Vagina (tissue), 2 donors: Measurements from ENCODE around the gene VASH1. TPM values are rescaled to one million over a fixed set of nuclear protein-coding genes. Genes with fewer than 3 reads are reported as not detected.
A peak's percentile ranks its signal among the peaks of the same experiment; 100 is the strongest.

ENCODE experiments used
- DNase-seq, 2 donors: peaks; one replicate each; pipeline ENCODE4 v3.0.0-alpha.2; 2017; ENCODE audit errors: extremely low spot score in 2 of 2
- H3K27ac ChIP-seq: fragments of 200-600 bp; sonication (generic); one replicate; pipeline ENCODE4 v1.5.1; 2019
- H3K27me3 ChIP-seq: fragments of 200-600 bp; sonication (generic); one replicate; pipeline ENCODE4 v1.5.1; 2019
- H3K36me3 ChIP-seq, 2 donors: fragments of 200-600 bp; sonication (generic); one replicate each; pipeline ENCODE4 v1.5.1; 2017 to 2019
- H3K4me1 ChIP-seq: fragments of 200-600 bp; sonication (generic); one replicate; pipeline ENCODE4 v1.5.1; 2019
- H3K4me3 ChIP-seq, 2 donors: fragments of 200-600 bp; sonication (generic); 1 replicate in 1 of 2; 2 replicates in 1 of 2; pipeline ENCODE4 v1.5.1; 2016 to 2019
- H3K9me3 ChIP-seq: fragments of 200-600 bp; sonication (generic); one replicate; pipeline ENCODE4 v1.5.1; 2019
- POLR2A ChIP-seq, 2 donors: fragments of 450-650 bp; IDR thresholded peaks; one replicate each; pipeline ENCODE4 v1.6.1; 2017; ENCODE audit warnings: antibody characterized with exemption in 2 of 2, mild to moderate bottlenecking in 2 of 2, moderate library complexity in 2 of 2
- POLR2AphosphoS5 ChIP-seq, 2 donors: sonication (generic); formaldehyde crosslinking; IDR thresholded peaks; one replicate each; pipeline ENCODE4 v1.9.0; 2017; ENCODE audit warnings: antibody characterized with exemption in 2 of 2, mild to moderate bottlenecking in 2 of 2, low read depth in 1 of 2; ENCODE audit not compliant: insufficient read depth in 1 of 2
- intact Hi-C: fragments of 100-400 bp; cut with DNase I; formaldehyde crosslinking; loops from one replicate; pipeline ENCODE4 v1.15.1; 2023
- total RNA-seq: library from RNA; depleted of rRNA; stranded (reverse); fragments of >200 nt; gene quantifications from one replicate; pipeline ENCODE4 v1.2.3, GENCODE V29; 2016
- TF ChIP-seq, protein P1 (sequence below), 3 experiments: fragments of 450-650 bp in 2 of 3; fragments of 200-600 bp in 1 of 3; sonication (generic) in 1 of 3; IDR thresholded peaks; one replicate each; pipeline ENCODE4 v1.5.1; 2017 to 2019; ENCODE audit warnings: antibody characterized with exemption in 3 of 3, mild to moderate bottlenecking in 2 of 3, moderate library complexity in 2 of 3

The VASH1 gene
- total RNA-seq, 1 donor from 2014 or later = 6.1 TPM

DNA sequence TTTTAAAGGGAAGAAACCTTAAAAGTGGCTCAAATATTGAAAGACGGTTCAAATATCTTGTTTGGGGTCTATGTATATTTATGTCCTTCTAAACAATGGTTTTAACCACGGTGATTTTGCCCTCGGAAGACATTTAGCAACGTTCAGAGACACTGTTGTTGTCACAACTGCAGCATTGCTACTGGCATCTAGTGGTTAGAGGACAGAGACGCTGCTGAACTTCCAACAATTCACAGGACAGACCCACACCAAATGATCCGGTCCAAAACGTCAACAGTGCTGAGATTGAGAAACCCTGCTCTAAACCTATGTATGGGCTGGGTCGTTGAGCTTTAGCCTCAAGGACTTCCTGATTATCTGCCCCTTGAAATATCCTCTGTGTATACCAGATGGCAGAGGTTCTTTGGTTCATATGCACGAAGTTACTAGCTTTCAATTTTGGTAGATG is 49.7 kb downstream of the VASH1 start:
- Histone ChIP-seq H3K9me3 (no peaks in the 10 kb centered on the region), H3K27me3 (no peaks in the 10 kb centered on the region), H3K27ac (peak overlapping the region; percentile 37), H3K4me3 (peak overlapping the region in 1 of 2 donors; percentile 86), H3K4me1 (peaks cover 8% of the 10 kb centered on the region), H3K36me3 (peaks cover 0 to 8% of the 10 kb centered on the region in 2 donors)
- intact Hi-C loops = no loop called here
- TF ChIP-seq POLR2A (IDR thresholded peaks at IDR 0.05) (no peak), POLR2AphosphoS5 (IDR thresholded peaks at IDR 0.05; ENCODE audit: insufficient read depth in 1 of 2, low read depth in 1 of 2) (no peak)
- TF ChIP-seq, protein P1, sequence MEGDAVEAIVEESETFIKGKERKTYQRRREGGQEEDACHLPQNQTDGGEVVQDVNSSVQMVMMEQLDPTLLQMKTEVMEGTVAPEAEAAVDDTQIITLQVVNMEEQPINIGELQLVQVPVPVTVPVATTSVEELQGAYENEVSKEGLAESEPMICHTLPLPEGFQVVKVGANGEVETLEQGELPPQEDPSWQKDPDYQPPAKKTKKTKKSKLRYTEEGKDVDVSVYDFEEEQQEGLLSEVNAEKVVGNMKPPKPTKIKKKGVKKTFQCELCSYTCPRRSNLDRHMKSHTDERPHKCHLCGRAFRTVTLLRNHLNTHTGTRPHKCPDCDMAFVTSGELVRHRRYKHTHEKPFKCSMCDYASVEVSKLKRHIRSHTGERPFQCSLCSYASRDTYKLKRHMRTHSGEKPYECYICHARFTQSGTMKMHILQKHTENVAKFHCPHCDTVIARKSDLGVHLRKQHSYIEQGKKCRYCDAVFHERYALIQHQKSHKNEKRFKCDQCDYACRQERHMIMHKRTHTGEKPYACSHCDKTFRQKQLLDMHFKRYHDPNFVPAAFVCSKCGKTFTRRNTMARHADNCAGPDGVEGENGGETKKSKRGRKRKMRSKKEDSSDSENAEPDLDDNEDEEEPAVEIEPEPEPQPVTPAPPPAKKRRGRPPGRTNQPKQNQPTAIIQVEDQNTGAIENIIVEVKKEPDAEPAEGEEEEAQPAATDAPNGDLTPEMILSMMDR (IDR thresholded peaks at IDR 0.05) = no peak
- no peak for DNase-seq

DNA sequence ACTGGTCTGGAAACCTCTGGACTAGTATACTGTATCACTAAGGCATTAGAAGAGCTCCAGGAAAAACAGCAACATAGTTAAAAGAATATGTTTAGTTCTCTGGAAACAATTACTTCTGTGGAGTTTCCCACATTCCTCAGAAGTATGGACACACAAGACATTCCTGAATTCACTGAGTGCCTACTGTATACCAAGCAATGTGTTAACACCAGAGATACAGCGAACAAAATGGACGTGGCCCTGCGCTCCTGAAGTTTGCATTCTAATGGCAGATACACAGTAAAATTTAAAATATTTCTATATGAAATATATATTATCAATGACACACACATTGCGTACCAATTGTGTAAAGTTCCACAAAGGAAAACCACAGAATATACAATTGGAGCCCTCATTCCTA is 50.3 kb downstream of the VASH1 start:
- DNase-seq = no peak
- peaks cover 8% of the 10 kb centered on the region for H3K4me1 ChIP-seq
- TF ChIP-seq POLR2A (IDR thresholded peaks at IDR 0.05) (no peak), POLR2AphosphoS5 (IDR thresholded peaks at IDR 0.05; ENCODE audit: insufficient read depth in 1 of 2, low read depth in 1 of 2) (no peak)
- TF ChIP-seq, protein P1 (IDR thresholded peaks at IDR 0.05) = no peak
- peak overlapping the region; percentile 89 for H3K27ac ChIP-seq
- no peaks in the 10 kb centered on the region for H3K9me3 ChIP-seq
- H3K27me3 ChIP-seq = no peaks in the 10 kb centered on the region
- H3K4me3 ChIP-seq = peak overlapping the region; percentile 79 to 86
- intact Hi-C loops = no loop called here
- peaks cover 0 to 3% of the 10 kb centered on the region in 2 donors for H3K36me3 ChIP-seq

DNA sequence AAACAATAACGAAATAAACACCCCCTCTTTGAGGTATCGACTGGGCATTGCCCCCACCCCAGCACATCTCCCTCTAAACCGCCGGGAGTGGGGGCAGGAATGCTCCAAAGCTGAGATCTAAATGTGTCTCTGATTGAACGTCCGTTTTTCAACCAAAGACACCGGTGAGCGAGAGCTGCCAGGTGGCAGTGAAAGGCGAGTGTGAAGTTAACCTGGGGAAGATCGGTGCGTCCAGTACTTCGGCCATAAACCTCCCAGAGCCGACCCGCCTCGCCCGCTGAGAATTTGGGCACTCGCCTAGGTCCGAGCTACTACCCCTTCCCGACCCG is 50.8 kb downstream of the VASH1 start:
- peak overlapping the region; percentile 79 to 86 for H3K4me3 ChIP-seq
- intact Hi-C loops = no loop called here
- no peaks in the 10 kb centered on the region for H3K9me3 ChIP-seq
- no peaks in the 10 kb centered on the region for H3K27me3 ChIP-seq
- H3K27ac ChIP-seq = peak overlapping the region; percentile 89
- H3K4me1 ChIP-seq = peaks cover 8% of the 10 kb centered on the region
- no peaks in the 10 kb centered on the region for H3K36me3 ChIP-seq
- no peak for TF ChIP-seq POLR2AphosphoS5 (IDR thresholded peaks at IDR 0.05; ENCODE audit: insufficient read depth in 1 of 2, low read depth in 1 of 2)
- TF ChIP-seq, protein P1 (IDR thresholded peaks at IDR 0.05) = no peak
- no peak for TF ChIP-seq POLR2A (IDR thresholded peaks at IDR 0.05)
- no peak for DNase-seq

DNA sequence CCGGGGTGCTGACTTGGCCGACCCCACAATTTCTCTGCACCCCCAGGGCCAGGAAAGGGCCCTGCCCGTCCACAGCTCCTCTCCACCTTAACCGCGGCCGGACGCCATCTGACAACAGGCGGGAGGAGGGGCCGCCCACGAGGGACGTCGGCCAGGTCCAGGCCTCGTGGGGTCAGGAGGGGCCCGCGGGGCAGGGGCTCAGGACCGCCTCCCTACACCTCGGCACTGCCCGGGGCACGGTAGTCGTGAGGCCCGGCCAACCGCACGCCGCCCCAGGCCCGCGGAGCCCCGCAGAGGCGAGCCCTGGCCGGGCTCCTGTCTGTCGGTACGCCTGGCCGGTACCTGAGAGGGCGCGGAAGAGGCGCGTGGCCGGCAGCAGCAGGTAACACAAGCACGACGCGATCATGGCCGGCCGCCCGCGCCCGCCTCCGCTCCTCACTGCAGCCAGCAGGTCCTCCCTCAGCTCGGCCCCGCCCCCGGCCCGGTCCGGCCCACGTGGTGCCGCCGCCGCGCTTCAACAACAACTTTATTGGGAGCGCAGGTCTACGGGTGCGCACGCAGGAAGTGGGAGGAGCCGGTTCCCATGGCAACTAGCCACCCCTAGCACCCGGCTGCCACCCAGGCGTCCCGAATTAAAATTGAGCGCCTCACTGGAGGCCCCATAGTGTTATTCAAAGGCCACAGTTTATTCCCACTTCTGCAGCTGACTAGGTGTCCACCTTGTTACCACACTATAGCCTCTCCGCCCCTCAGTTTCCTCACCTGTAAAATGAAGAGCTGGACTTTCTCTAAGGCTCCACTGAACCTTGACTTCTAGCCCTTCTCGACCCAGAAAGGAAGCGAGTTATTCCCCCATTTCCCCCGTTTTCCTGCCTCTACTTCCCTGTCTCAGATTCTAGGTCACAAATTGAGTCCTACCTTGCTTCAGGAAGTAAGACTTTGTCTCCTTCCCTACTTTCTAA is 51.4 kb downstream of the VASH1 start, which contains the start of gene ANGEL1:
Gene ANGEL1 (minus strand): TSS at position 461 of the 962 bp plus-strand sequence. CDS start 55 bp downstream, at position 406.
- intact Hi-C loops = no loop called here
- TF ChIP-seq, protein P1 (IDR thresholded peaks at IDR 0.05) = no peak
- TF ChIP-seq POLR2AphosphoS5 (IDR thresholded peaks at IDR 0.05; ENCODE audit: insufficient read depth in 1 of 2, low read depth in 1 of 2) (peak; percentile 69 to 82), POLR2A (IDR thresholded peaks at IDR 0.05) (peak in 1 of 2 donors; percentile 73)
- H3K4me3 ChIP-seq = peak within 1 kb of the TSS; percentile 79 to 86
- no peaks in the 10 kb centered on the region for H3K36me3 ChIP-seq
- H3K4me1 ChIP-seq = peaks cover 8% of the 10 kb centered on the region
- H3K9me3 ChIP-seq = no peaks in the 10 kb centered on the region
- peak in 1 of 2 donors; percentile 94 for DNase-seq
- peak within 1 kb of the TSS; percentile 89 for H3K27ac ChIP-seq
- H3K27me3 ChIP-seq = no peaks in the 10 kb centered on the region
